Neuronal stem cell (in vitro differentiated cells): ENCODE data around the gene NUDT1.

Source experiments
- DNase-seq: peaks from one replicate; pipeline ENCODE4 v3.0.0-alpha.2; 2013; ENCODE audit warnings: low spot score
- H2AFZ ChIP-seq: one replicate; pipeline ENCODE4 v1.6.1; 2013; ENCODE audit warnings: mild to moderate bottlenecking, low read length, inconsistent platforms
- H2AK5ac ChIP-seq: 2 replicates; pipeline ENCODE4 v1.6.1; 2013; ENCODE audit warnings: low read depth, mild to moderate bottlenecking, inconsistent platforms, low read length, moderate library complexity, mixed read lengths
- H2BK120ac ChIP-seq: 2 replicates; pipeline ENCODE4 v1.6.1; 2013; ENCODE audit warnings: low read depth, mild to moderate bottlenecking, inconsistent platforms, low read length, moderate library complexity, mixed read lengths
- H2BK12ac ChIP-seq: one replicate; pipeline ENCODE4 v1.6.1; 2013; ENCODE audit warnings: low read length, inconsistent platforms
- H2BK15ac ChIP-seq: 2 replicates; pipeline ENCODE4 v1.6.1; 2013; ENCODE audit warnings: mild to moderate bottlenecking, low read length, inconsistent platforms, mixed read lengths
- H2BK5ac ChIP-seq: one replicate; pipeline ENCODE4 v1.6.1; 2013; ENCODE audit warnings: inconsistent platforms, mild to moderate bottlenecking, low read length, moderate library complexity
- H3K14ac ChIP-seq: one replicate; pipeline ENCODE4 v1.6.1; 2013; ENCODE audit warnings: low read length, inconsistent platforms
- H3K18ac ChIP-seq: 2 replicates; pipeline ENCODE4 v1.6.1; 2013; ENCODE audit warnings: low read length, inconsistent platforms
- H3K23ac ChIP-seq: 2 replicates; pipeline ENCODE4 v1.6.1; 2013; ENCODE audit warnings: low read depth, mild to moderate bottlenecking, mixed read lengths, low read length, inconsistent platforms; ENCODE audit not compliant: poor library complexity
- H3K27ac ChIP-seq: replicated peaks from 3 replicates; pipeline ENCODE4 v1.5.1; 2013; ENCODE audit warnings: low read length, inconsistent platforms
- H3K27me3 ChIP-seq, 3 experiments: 2 replicates each; pipeline ENCODE4 v1.6.1; 2013; ENCODE audit warnings: low read length in 3 of 3, mild to moderate bottlenecking in 2 of 3, inconsistent platforms in 1 of 3, low read depth in 1 of 3, mixed read lengths in 1 of 3, moderate library complexity in 1 of 3; ENCODE audit not compliant: control insufficient read depth in 3 of 3, insufficient read depth in 3 of 3
- H3K36me3 ChIP-seq, 2 donors: replicated peaks in 1 of 2; 2 replicates each; pipeline ENCODE4 v1.6.1; 2013; ENCODE audit warnings: low read length in 2 of 2; ENCODE audit not compliant: control insufficient read depth in 2 of 2, insufficient read depth in 2 of 2
- H3K4ac ChIP-seq: 2 replicates; pipeline ENCODE4 v1.6.1; 2013; ENCODE audit warnings: inconsistent platforms, mild to moderate bottlenecking, low read length, moderate library complexity
- H3K4me1 ChIP-seq, 2 donors: 1 replicate in 1 of 2; 2 replicates in 1 of 2; pipeline ENCODE4 v1.6.1; 2013; ENCODE audit warnings: low read length in 2 of 2, low read depth in 1 of 2; ENCODE audit not compliant: control insufficient read depth in 2 of 2, insufficient read depth in 1 of 2
- H3K4me2 ChIP-seq: one replicate; pipeline ENCODE4 v1.6.1; 2013; ENCODE audit warnings: mild to moderate bottlenecking, low read length, inconsistent platforms; ENCODE audit not compliant: insufficient read depth, poor library complexity, severe bottlenecking
- H3K4me3 ChIP-seq, 2 donors: 2 replicates each; pipeline ENCODE4 v1.5.1; 2013; ENCODE audit warnings: low read length in 2 of 2, mild to moderate bottlenecking in 2 of 2, inconsistent platforms in 1 of 2, moderate library complexity in 1 of 2
- H3K79me1 ChIP-seq: one replicate; pipeline ENCODE4 v1.6.1; 2013; ENCODE audit warnings: low read depth, mild to moderate bottlenecking, inconsistent platforms, low read length, moderate library complexity
- H3K9ac ChIP-seq: one replicate; pipeline ENCODE4 v1.6.1; 2013; ENCODE audit warnings: mild to moderate bottlenecking, low read depth, low read length, inconsistent platforms; ENCODE audit not compliant: poor library complexity
- H3K9me3 ChIP-seq, 2 donors: replicated peaks in 1 of 2; 2 replicates each; pipeline versions ENCODE3 to v1.6.1; 2013; ENCODE audit warnings: low read length in 2 of 2, mild to moderate bottlenecking in 2 of 2, inconsistent platforms in 1 of 2, low read depth in 1 of 2, mixed read lengths in 1 of 2, moderate library complexity in 1 of 2; ENCODE audit not compliant: control insufficient read depth in 2 of 2, insufficient read depth in 1 of 2
- H4K8ac ChIP-seq: one replicate; pipeline ENCODE4 v1.6.1; 2013; ENCODE audit warnings: low read depth, mild to moderate bottlenecking, inconsistent platforms, low read length, moderate library complexity
- H4K91ac ChIP-seq: one replicate; pipeline ENCODE4 v1.6.1; 2013; ENCODE audit warnings: low read length, low read depth, mild to moderate bottlenecking, inconsistent platforms; ENCODE audit not compliant: poor library complexity
- WGBS, 2 donors: extraction: QIAGEN DNeasy Blood & Tissue Kit; methylation state at CpG; one replicate each; pipeline ENCODE4 v1.1.7; 2013; ENCODE audit warnings: missing lambda C conversion rate in 2 of 2, mixed read lengths in 1 of 2; ENCODE audit not compliant: insufficient read length in 2 of 2, insufficient replicate concordance in 1 of 2; ENCODE audit errors: extremely low coverage in 2 of 2; 5-methylcytosine and 5-hydroxymethylcytosine counted together

Gene NUDT1

DNA sequence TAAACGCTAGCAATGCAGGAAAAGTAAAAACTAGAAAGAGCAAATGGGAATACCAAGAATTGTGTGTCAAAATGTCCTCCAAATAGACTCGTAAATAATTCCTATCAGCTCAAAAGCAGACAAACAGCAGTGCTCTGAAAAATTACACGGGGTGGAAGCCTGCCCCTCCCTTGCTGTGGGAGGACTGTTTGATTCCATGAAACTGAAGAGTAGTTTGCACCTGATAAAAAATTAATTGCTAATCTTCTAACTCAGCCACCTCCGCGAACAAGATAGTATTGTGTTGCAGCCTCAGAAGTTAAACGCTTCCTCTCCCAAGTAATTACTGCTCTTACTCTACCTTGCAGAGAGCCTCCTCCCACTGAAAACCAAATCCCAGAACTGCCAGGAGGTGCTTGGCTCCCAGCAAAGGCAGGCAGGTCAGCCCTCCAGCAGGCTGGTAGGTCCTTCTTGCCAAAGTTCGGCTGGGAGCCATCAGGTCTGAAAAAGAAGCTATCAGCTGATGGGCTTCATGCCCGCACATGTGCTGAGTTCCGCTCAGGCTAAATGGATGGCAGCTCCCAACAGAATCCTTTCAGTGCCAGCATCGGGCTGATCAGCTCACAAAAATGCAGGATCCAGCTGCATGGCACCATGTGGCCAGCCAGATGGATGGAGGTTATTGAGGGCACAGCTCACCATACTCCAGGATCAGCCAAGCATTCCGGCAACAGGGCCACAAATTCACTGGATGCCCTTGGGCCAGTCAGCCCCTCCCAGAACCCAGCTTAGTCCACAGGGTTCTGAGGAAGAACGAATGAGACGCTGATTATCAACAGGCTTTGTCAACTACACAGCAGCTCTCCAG is 46.4 kb upstream of the NUDT1 start:
- Histone ChIP-seq H4K91ac (no peak overlapping the region), H3K27ac (no peak overlapping the region), H3K9ac (no peak overlapping the region), H2BK15ac (no peak overlapping the region), H3K4me2 (no peak overlapping the region), H2BK12ac (no peak overlapping the region), H2BK5ac (no peak overlapping the region), H2AK5ac (no peak overlapping the region), H3K4me1 (peaks cover 0 to 1% of the 10 kb centered on the region in 2 donors), H3K4ac (no peak overlapping the region), H3K27me3 (no peaks in the 10 kb centered on the region), H3K14ac (no peak overlapping the region), H4K8ac (peak overlapping the region; percentile 70), H3K36me3 (peaks cover 16 to 72% of the 10 kb centered on the region in 2 donors), H3K23ac (peak overlapping the region; percentile 4), H2AFZ (no peak overlapping the region), H3K9me3 (peaks cover 9 to 15% of the 10 kb centered on the region in 2 donors), H2BK120ac (no peak overlapping the region), H3K4me3 (no peak overlapping the region), H3K18ac (no peak overlapping the region), H3K79me1 (peaks cover 15% of the 10 kb centered on the region)
- no CpG with 5 or more reads among the region's 13 CpGs for WGBS, 2 donors
- DNase-seq = no peak

GRCh38 chr7:2196381-2197378 is 45.3 kb upstream of the NUDT1 start:
- no peak overlapping the region for H3K4me2 ChIP-seq
- H3K4me3 ChIP-seq = no peak overlapping the region
- peaks cover 16 to 81% of the 10 kb centered on the region in 2 donors for H3K36me3 ChIP-seq
- H2AK5ac ChIP-seq = peak overlapping the region; percentile 21
- no peak overlapping the region for H4K91ac ChIP-seq
- no peak overlapping the region for H2AFZ ChIP-seq
- H2BK5ac ChIP-seq = no peak overlapping the region
- no peak for DNase-seq
- H2BK15ac ChIP-seq = no peak overlapping the region
- no peak overlapping the region for H3K14ac ChIP-seq
- peaks cover 0 to 1% of the 10 kb centered on the region in 2 donors for H3K4me1 ChIP-seq
- peak overlapping the region; percentile 15 for H3K4ac ChIP-seq
- H3K18ac ChIP-seq = no peak overlapping the region
- no peak overlapping the region for H3K27ac ChIP-seq
- H4K8ac ChIP-seq = peak overlapping the region; percentile 77
- peaks cover 9 to 15% of the 10 kb centered on the region in 2 donors for H3K9me3 ChIP-seq
- no CpG with 5 or more reads among the region's 32 CpGs for WGBS, 2 donors
- no peak overlapping the region for H3K23ac ChIP-seq
- H2BK12ac ChIP-seq = no peak overlapping the region
- H2BK120ac ChIP-seq = no peak overlapping the region
- H3K9ac ChIP-seq = no peak overlapping the region
- no peaks in the 10 kb centered on the region for H3K27me3 ChIP-seq
- H3K79me1 ChIP-seq = peaks cover 15% of the 10 kb centered on the region

- Histone ChIP-seq H3K23ac (no peak overlapping the region), H2AFZ (no peak overlapping the region), H3K18ac (peak overlapping the region; percentile 22), H3K27me3 (no peaks in the 10 kb centered on the region), H3K27ac (no peak overlapping the region), H4K91ac (no peak overlapping the region), H2AK5ac (peak overlapping the region; percentile 21), H3K4me3 (no peak overlapping the region), H3K4me2 (no peak overlapping the region), H3K4ac (peak overlapping the region; percentile 15), H3K36me3 (peaks cover 14 to 89% of the 10 kb centered on the region in 2 donors), H2BK5ac (no peak overlapping the region), H2BK120ac (no peak overlapping the region), H3K9me3 (peaks cover 9 to 15% of the 10 kb centered on the region in 2 donors), H3K4me1 (peaks cover 0 to 1% of the 10 kb centered on the region in 2 donors), H3K14ac (peak overlapping the region; percentile 64), H3K79me1 (peaks cover 20% of the 10 kb centered on the region), H2BK12ac (peak overlapping the region; percentile 31), H2BK15ac (no peak overlapping the region), H4K8ac (peak overlapping the region; percentile 77), H3K9ac (peak overlapping the region; percentile 75)
- no CpG with 5 or more reads among the region's 21 CpGs for whole genome bisulfite sequencing, 2 donors
- DNase-seq = no peak
Measured at GRCh38 chr7:2197436-2198155, 44.4 kb upstream of the NUDT1 start.
